HCT116 (cell line): ENCODE measurements around the gene FAM184A. TPM values are rescaled to one million over a fixed set of nuclear protein-coding genes. Genes with fewer than 3 reads are reported as not detected.

Experiments
- ATAC-seq: fragments of 200-7000 bp; cut with Tn5 transposase; 2 replicates; pipeline ENCODE4 v1.9.1; 2020; ENCODE audit warnings: mild to moderate bottlenecking, moderate library complexity
- BruUV-seq: library from RNA; stranded (reverse); fragments of 400-500 nt; replicated peaks from 2 replicates; lab custom pipeline; 2021; lab: Mats Ljungman, UMichigan
- CTCF ChIA-PET: fragments of 300-600 bp; sonication (Branson Sonifier 250); formaldehyde crosslinking; loops from one replicate; lab custom pipeline; 2021; ENCODE audit warnings: antibody characterized with exemption; lab: Charles Lee
- POLR2A ChIA-PET: fragments of 300-600, 350-600 bp; sonication (Branson Sonifier 250); formaldehyde crosslinking; loops from one replicate; lab custom pipeline; 2021; ENCODE audit warnings: antibody characterized with exemption; lab: Charles Lee
- RAD21 ChIA-PET, 2 experiments: fragments of 300-600 bp; sonication (Branson Sonifier 250); formaldehyde crosslinking; loops; one replicate each; lab custom pipeline; 2023; ENCODE audit warnings: low total read pairs in 2 of 2; ENCODE audit not compliant: uncharacterized antibody in 2 of 2, unreplicated experiment in 2 of 2, low non-redundant PET in 1 of 2; lab: Charles Lee
- DNase-seq: peaks from one replicate; pipeline ENCODE4 v3.0.0-alpha.2; 2010; ENCODE audit warnings: low read depth, low spot score
- H2AFZ ChIP-seq: fragments of 200-600 bp; shearing (Covaris generic), sonication (generic); 2 replicates; pipeline ENCODE4 v1.6.1; 2017; ENCODE audit warnings: low read depth, mixed run types, mixed read lengths, antibody characterized with exemption, low read length; ENCODE audit not compliant: poor library complexity, severe bottlenecking
- H3K27ac ChIP-seq: 2 replicates; pipeline ENCODE4 v1.5.1; 2012; ENCODE audit warnings: low read depth, low read length
- H3K27me3 ChIP-seq: fragments of 200-600 bp; sonication (generic); 2 replicates; pipeline ENCODE4 v1.6.1; 2016; ENCODE audit warnings: mixed run types, low read length, mixed read lengths; ENCODE audit not compliant: insufficient read depth
- H3K36me3 ChIP-seq, 2 experiments: fragments of 200-500 bp in 1 of 2; fragments of 200-600 bp in 1 of 2; sonication (Bioruptor generic) in 1 of 2; sonication (generic) in 1 of 2; 2 replicates each; pipeline versions ENCODE4 v1.5.1 to v1.6.1; 2014 to 2016; ENCODE audit warnings: low read length in 2 of 2, inconsistent platforms in 1 of 2, mixed read lengths in 1 of 2, mixed run types in 1 of 2; ENCODE audit not compliant: insufficient read depth in 2 of 2, control insufficient read depth in 1 of 2
- H3K4me1 ChIP-seq, 2 experiments: fragments of 200-600 bp in 1 of 2; sonication (generic) in 1 of 2; 2 replicates each; pipeline versions ENCODE4 v1.5.1 to v1.6.1; 2012 to 2017; ENCODE audit warnings: low read length in 2 of 2, inconsistent platforms in 1 of 2, mild to moderate bottlenecking in 1 of 2, mixed read lengths in 1 of 2, mixed run types in 1 of 2, moderate library complexity in 1 of 2; ENCODE audit not compliant: insufficient read depth in 2 of 2, control insufficient read depth in 1 of 2
- H3K4me2 ChIP-seq: fragments of 200-600 bp; sonication (generic); 2 replicates; pipeline ENCODE4 v1.6.1; 2017; ENCODE audit warnings: mixed run types, low read length, mixed read lengths
- H3K4me3 ChIP-seq, 2 experiments: fragments of 200-600 bp in 1 of 2; sonication (generic) in 1 of 2; replicated peaks in 1 of 2; 2 replicates each; pipeline ENCODE4 v1.5.1; 2011 to 2016; ENCODE audit warnings: low read length in 2 of 2, control low read depth in 1 of 2, low read depth in 1 of 2, mild to moderate bottlenecking in 1 of 2, mixed read lengths in 1 of 2, mixed run types in 1 of 2
- H3K79me2 ChIP-seq: fragments of 200-600 bp; sonication (generic); 2 replicates; pipeline ENCODE4 v1.6.1; 2017; ENCODE audit warnings: mild to moderate bottlenecking, mixed run types, low read length, moderate library complexity, mixed read lengths; ENCODE audit not compliant: insufficient read depth
- H3K9ac ChIP-seq: fragments of 200-600 bp; sonication (generic); 2 replicates; pipeline ENCODE4 v1.6.1; 2016; ENCODE audit warnings: low read length, mixed read lengths
- H3K9me2 ChIP-seq: fragments of 200-600 bp; sonication (generic), shearing (Covaris generic); 2 replicates; pipeline ENCODE4 v1.6.1; 2017; ENCODE audit warnings: mixed run types, mild to moderate bottlenecking, moderate library complexity; ENCODE audit not compliant: insufficient read depth
- H3K9me3 ChIP-seq, 2 experiments: fragments of 200-500 bp in 1 of 2; fragments of 200-600 bp in 1 of 2; sonication (Bioruptor generic) in 1 of 2; sonication (generic) in 1 of 2; 2 replicates each; pipeline ENCODE4 v1.6.1; 2014 to 2017; ENCODE audit warnings: low read length in 2 of 2, mixed read lengths in 2 of 2, inconsistent platforms in 1 of 2, low read depth in 1 of 2, mild to moderate bottlenecking in 1 of 2, mixed run types in 1 of 2, moderate library complexity in 1 of 2; ENCODE audit not compliant: control insufficient read depth in 1 of 2, insufficient read depth in 1 of 2
- H4K20me1 ChIP-seq: fragments of 200-600 bp; sonication (generic), shearing (Covaris generic); 2 replicates; pipeline ENCODE4 v1.6.1; 2017; ENCODE audit warnings: mixed run types, mild to moderate bottlenecking, moderate library complexity; ENCODE audit not compliant: insufficient read depth
- CTCF ChIP-seq, 3 experiments: fragments of 200-600 bp in 1 of 3; sonication (generic) in 1 of 3; IDR thresholded peaks in 2 of 3; conservative IDR thresholded peaks in 1 of 3; 2 replicates each; pipeline ENCODE4 v1.5.1; 2012 to 2017; ENCODE audit warnings: low read depth in 2 of 3, low read length in 2 of 3, antibody characterized with exemption in 1 of 3, borderline replicate concordance in 1 of 3, control low read depth in 1 of 3, mild to moderate bottlenecking in 1 of 3, mixed read lengths in 1 of 3, mixed run types in 1 of 3, moderate library complexity in 1 of 3; ENCODE audit not compliant: insufficient read depth in 1 of 3
- RAD21 ChIP-seq: IDR thresholded peaks from 2 replicates; pipeline ENCODE4 v1.6.1; 2012; ENCODE audit warnings: low read depth, mild to moderate bottlenecking
- SRF ChIP-seq: IDR thresholded peaks from 2 replicates; pipeline ENCODE4 v1.6.1; 2012; ENCODE audit warnings: low read depth
- YY1 ChIP-seq: IDR thresholded peaks from 2 replicates; pipeline ENCODE4 v1.6.1; 2011; ENCODE audit warnings: low read length, low read depth, moderate library complexity, mild to moderate bottlenecking; ENCODE audit not compliant: insufficient replicate concordance; ENCODE audit errors: extremely low read depth
- ZFX ChIP-seq: fragments of 450-650 bp; IDR thresholded peaks from 2 replicates; pipeline ENCODE4 v1.6.1; 2017
- intact Hi-C: fragments of 100-400 bp; cut with micrococcal nuclease; formaldehyde crosslinking; loops from 2 replicates; pipeline ENCODE4 v1.10.0; 2022
- total RNA-seq: library from RNA; stranded (reverse); gene quantifications from one replicate; pipeline ENCODE4 v1.2.1, GENCODE V29; 2021; ENCODE audit not compliant: unreplicated experiment
- TF ChIP-seq, protein P1 (sequence below): IDR thresholded peaks from 2 replicates; pipeline ENCODE4 v1.6.1; 2012; ENCODE audit warnings: low read depth

Gene FAM184A
- total RNA-seq, 1 experiment from 2014 or later: 2.4 TPM

DNA sequence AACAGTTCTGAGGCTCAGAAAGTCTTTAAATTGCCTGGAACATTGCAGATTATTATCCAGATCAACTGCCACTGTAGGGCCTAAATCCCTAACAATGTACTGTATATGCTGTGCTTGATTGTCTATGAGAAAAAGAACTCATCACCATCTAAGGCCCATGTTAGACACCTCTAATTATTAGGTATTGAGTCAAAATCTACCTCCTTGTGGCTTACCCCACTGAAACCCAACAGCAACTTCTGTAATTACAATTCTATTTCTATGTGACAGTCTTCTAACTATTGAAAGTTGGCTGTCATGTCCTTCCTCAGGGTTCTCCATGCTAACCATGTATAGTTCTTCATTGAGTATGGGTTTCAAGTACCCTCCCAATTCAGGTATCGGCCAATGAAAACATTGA is 157.4 kb downstream of the FAM184A start:
- H3K36me3 ChIP-seq: peaks cover 19 to 32% of the 10 kb centered on the region in 2 experiments; a peak in 3 of 4 replicates

More for the DNA sequence above, 157.4 kb downstream of the FAM184A start:
- no TSS peak for BruUV-seq
- RAD21 ChIA-PET: no interaction called here
- ATAC-seq: no peak
- H3K9me3 ChIP-seq: no peaks in the 10 kb centered on the region
- H3K4me1 ChIP-seq: no peaks in the 10 kb centered on the region
- no peak for DNase-seq
- H3K9me2 ChIP-seq: no peaks in the 10 kb centered on the region
- CTCF ChIA-PET: no interaction called here
- H2AFZ ChIP-seq: no peak overlapping the region
- H3K9ac ChIP-seq: no peak overlapping the region
- intact Hi-C loops: no loop called here
- POLR2A ChIA-PET: no interaction called here
- H4K20me1 ChIP-seq: no peaks in the 10 kb centered on the region
- no peak overlapping the region for H3K4me3 ChIP-seq
- H3K79me2 ChIP-seq: no peaks in the 10 kb centered on the region
- H3K4me2 ChIP-seq: no peak overlapping the region
- TF ChIP-seq, protein P1, sequence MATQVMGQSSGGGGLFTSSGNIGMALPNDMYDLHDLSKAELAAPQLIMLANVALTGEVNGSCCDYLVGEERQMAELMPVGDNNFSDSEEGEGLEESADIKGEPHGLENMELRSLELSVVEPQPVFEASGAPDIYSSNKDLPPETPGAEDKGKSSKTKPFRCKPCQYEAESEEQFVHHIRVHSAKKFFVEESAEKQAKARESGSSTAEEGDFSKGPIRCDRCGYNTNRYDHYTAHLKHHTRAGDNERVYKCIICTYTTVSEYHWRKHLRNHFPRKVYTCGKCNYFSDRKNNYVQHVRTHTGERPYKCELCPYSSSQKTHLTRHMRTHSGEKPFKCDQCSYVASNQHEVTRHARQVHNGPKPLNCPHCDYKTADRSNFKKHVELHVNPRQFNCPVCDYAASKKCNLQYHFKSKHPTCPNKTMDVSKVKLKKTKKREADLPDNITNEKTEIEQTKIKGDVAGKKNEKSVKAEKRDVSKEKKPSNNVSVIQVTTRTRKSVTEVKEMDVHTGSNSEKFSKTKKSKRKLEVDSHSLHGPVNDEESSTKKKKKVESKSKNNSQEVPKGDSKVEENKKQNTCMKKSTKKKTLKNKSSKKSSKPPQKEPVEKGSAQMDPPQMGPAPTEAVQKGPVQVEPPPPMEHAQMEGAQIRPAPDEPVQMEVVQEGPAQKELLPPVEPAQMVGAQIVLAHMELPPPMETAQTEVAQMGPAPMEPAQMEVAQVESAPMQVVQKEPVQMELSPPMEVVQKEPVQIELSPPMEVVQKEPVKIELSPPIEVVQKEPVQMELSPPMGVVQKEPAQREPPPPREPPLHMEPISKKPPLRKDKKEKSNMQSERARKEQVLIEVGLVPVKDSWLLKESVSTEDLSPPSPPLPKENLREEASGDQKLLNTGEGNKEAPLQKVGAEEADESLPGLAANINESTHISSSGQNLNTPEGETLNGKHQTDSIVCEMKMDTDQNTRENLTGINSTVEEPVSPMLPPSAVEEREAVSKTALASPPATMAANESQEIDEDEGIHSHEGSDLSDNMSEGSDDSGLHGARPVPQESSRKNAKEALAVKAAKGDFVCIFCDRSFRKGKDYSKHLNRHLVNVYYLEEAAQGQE: no peak
- no peak for TF ChIP-seq CTCF (IDR thresholded peaks at IDR 0.05 in 2 of 3, conservative IDR thresholded peaks at IDR 0.05 in 1 of 3; ENCODE audit: borderline replicate concordance in 1 of 3, insufficient read depth in 1 of 3, low read depth in 2 of 3, low read length in 2 of 3)
- no peak for TF ChIP-seq SRF
- no peak for TF ChIP-seq ZFX
- TF ChIP-seq RAD21: no peak
- TF ChIP-seq YY1: no peak
- H3K27me3 ChIP-seq: no peaks in the 10 kb centered on the region
- H3K27ac ChIP-seq: no peak overlapping the region
